ENCODE results near the gene CERS6. TPM values are rescaled to one million over a fixed set of nuclear protein-coding genes. Genes with fewer than 3 reads are reported as not detected.

The CERS6 gene
- total and polyA plus RNA-seq, 10 of the 15 experiments (the other 5 are each of a cell fraction or from before 2014, with no cell fraction given) = 1.3 to 20.4 (median 14.1) TPM

- ChIA-PET POLR2A (no interaction called here), RAD21 (ENCODE audit: unreplicated experiment) (no interaction called here), CTCF (interaction anchor here (0.8 to 1.3 kb wide), 4 partner anchors 8 to 267 kb away, joined by 3 to 6 read pairs (median 4); no protein-coding TSS in a partner anchor), SMC1A (ENCODE audit: uncharacterized antibody, unreplicated experiment) (interaction anchor here (0.9 to 1.6 kb wide), 3 partner anchors 10 to 268 kb away, joined by 3 to 4 read pairs (median 4); no protein-coding TSS in a partner anchor)
- no peaks in the 10 kb centered on the region for H3K27me3 ChIP-seq (replicated peaks in 1 of 2; ENCODE audit: control insufficient read depth in 2 of 2, insufficient read depth in 2 of 2, low read length in 1 of 2)
- no peak for FAIRE-seq
- no TSS peak for BruUV-seq (replicated peaks)
- in situ Hi-C loops (cut with MboI) (no loop called here), intact Hi-C loops (cut with micrococcal nuclease; ENCODE audit: unreplicated experiment) (loop anchor here (5.0 kb wide), 1 partner anchor 267 kb away; no protein-coding TSS in a partner anchor)
- no peak overlapping the region for H3K4me2 ChIP-seq (ENCODE audit: control insufficient read depth, insufficient read depth)
- peaks cover 1% of the 10 kb centered on the region; the same call in 2 of the 3 replicates for H3K9me3 ChIP-seq (replicated peaks; ENCODE audit: control insufficient read depth, insufficient read depth, low read length)
- no peak overlapping the region for H3K27ac ChIP-seq (ENCODE audit: control insufficient read depth, insufficient read depth)
- peak; percentile 23 for TF ChIP-seq SMC3 (IDR thresholded peaks at IDR 0.05; ENCODE audit: borderline replicate concordance, low read length)
- TF ChIP-seq RB1 (IDR thresholded peaks at IDR 0.05; ENCODE audit: borderline replicate concordance) = no peak
- peak; percentile 20 to 30 (median 24); a peak in 3 of 6 replicates for TF ChIP-seq CTCF (IDR thresholded peaks at IDR 0.05 in 2 of 3, conservative IDR thresholded peaks at IDR 0.05 in 1 of 3; ENCODE audit: control insufficient read depth in 2 of 3, extremely low read depth in 1 of 3, insufficient read depth in 1 of 3, low read depth in 3 of 3, low read length in 3 of 3)
- H3K4me1 ChIP-seq (ENCODE audit: control insufficient read depth, insufficient read depth, low read length) = no peaks in the 10 kb centered on the region; the same call in 1 of the 2 replicates
- peaks cover 0 to 8% of the 10 kb centered on the region in 2 experiments; a peak in 2 of 4 replicates for H3K36me3 ChIP-seq (ENCODE audit: control insufficient read depth in 2 of 2, insufficient read depth in 2 of 2, low read length in 1 of 2)
- DNase-seq (ENCODE audit: low read depth, low spot score) = no peak
- H3K4me3 ChIP-seq = no peak overlapping the region
- H4K20me1 ChIP-seq (ENCODE audit: control insufficient read depth, insufficient read depth) = no peaks in the 10 kb centered on the region
- peak; percentile 61 for ATAC-seq
- H2AFZ ChIP-seq (ENCODE audit: control insufficient read depth, low read depth, low read length) = no peak overlapping the region
- 67% methylated on average over 3 of the region's 3 CpGs for WGBS (ENCODE audit: insufficient coverage, insufficient replicate concordance, low lambda C conversion rate, missing lambda C conversion rate)
- no peak overlapping the region for H3K9ac ChIP-seq (ENCODE audit: control insufficient read depth, insufficient read depth, low read length)
- H3K79me2 ChIP-seq (ENCODE audit: control insufficient read depth, insufficient read depth, low read length) = no peaks in the 10 kb centered on the region; the same call in 1 of the 2 replicates
These were observed 158.3 kb downstream of the CERS6 start for GRCh38 chr2:168614172-168615018.

Measured in GM12878 (cell line).